Measurements from ENCODE around the gene INSIG2.

INSIG2 gene

GRCh38 chr2:118058951-118059350, 29.3 kb upstream of the INSIG2 start:
- H3K4me3 ChIP-seq (ENCODE audit: insufficient read depth, low read depth, low read length): no peak overlapping the region
- H3K9me3 ChIP-seq (ENCODE audit: control insufficient read depth, low read length): no peaks in the 10 kb centered on the region
- H3K4me1 ChIP-seq (ENCODE audit: control insufficient read depth, insufficient read depth, low read length): no peaks in the 10 kb centered on the region
- no peaks in the 10 kb centered on the region for H3K36me3 ChIP-seq (ENCODE audit: control insufficient read depth, insufficient read depth, low read length)
- 90 to 94% methylated on average over 3 of the region's 3 CpGs for WGBS, 2 experiments
- H3K27me3 ChIP-seq (ENCODE audit: control insufficient read depth, insufficient read depth, low read length, poor library complexity, severe bottlenecking): no peaks in the 10 kb centered on the region
- H3K27ac ChIP-seq (ENCODE audit: insufficient read depth, low read depth, low read length, poor library complexity, severe bottlenecking): no peak overlapping the region

GRCh38 chr2:118059919-118060478, 28.3 kb upstream of the INSIG2 start:
- Histone ChIP-seq H3K36me3 (ENCODE audit: control insufficient read depth, insufficient read depth, low read length) (no peaks in the 10 kb centered on the region), H3K27me3 (ENCODE audit: control insufficient read depth, insufficient read depth, low read length, poor library complexity, severe bottlenecking) (no peaks in the 10 kb centered on the region), H3K27ac (ENCODE audit: insufficient read depth, low read depth, low read length, poor library complexity, severe bottlenecking) (no peak overlapping the region), H3K9me3 (ENCODE audit: control insufficient read depth, low read length) (no peaks in the 10 kb centered on the region), H3K4me3 (ENCODE audit: insufficient read depth, low read depth, low read length) (no peak overlapping the region), H3K4me1 (ENCODE audit: control insufficient read depth, insufficient read depth, low read length) (no peaks in the 10 kb centered on the region)
- WGBS, 2 experiments: 89 to 91% methylated on average over 4 of the region's 4 CpGs

- Histone ChIP-seq H3K4me1 (ENCODE audit: control insufficient read depth, insufficient read depth, low read length) (no peaks in the 10 kb centered on the region), H3K27me3 (ENCODE audit: control insufficient read depth, insufficient read depth, low read length, poor library complexity, severe bottlenecking) (no peaks in the 10 kb centered on the region), H3K36me3 (ENCODE audit: control insufficient read depth, insufficient read depth, low read length) (no peaks in the 10 kb centered on the region), H3K27ac (ENCODE audit: insufficient read depth, low read depth, low read length, poor library complexity, severe bottlenecking) (no peak overlapping the region), H3K4me3 (ENCODE audit: insufficient read depth, low read depth, low read length) (no peak overlapping the region), H3K9me3 (ENCODE audit: control insufficient read depth, low read length) (no peaks in the 10 kb centered on the region)
- 87 to 89% methylated on average over 4 of the region's 4 CpGs for WGBS, 2 experiments
These were observed 26.9 kb upstream of the INSIG2 start for GRCh38 chr2:118061135-118061955.

GRCh38 chr2:118062048-118062447, 26.2 kb upstream of the INSIG2 start:
- Histone ChIP-seq H3K4me1 (ENCODE audit: control insufficient read depth, insufficient read depth, low read length) (no peaks in the 10 kb centered on the region), H3K36me3 (ENCODE audit: control insufficient read depth, insufficient read depth, low read length) (no peaks in the 10 kb centered on the region), H3K27me3 (ENCODE audit: control insufficient read depth, insufficient read depth, low read length, poor library complexity, severe bottlenecking) (no peaks in the 10 kb centered on the region), H3K4me3 (ENCODE audit: insufficient read depth, low read depth, low read length) (no peak overlapping the region), H3K9me3 (ENCODE audit: control insufficient read depth, low read length) (no peaks in the 10 kb centered on the region), H3K27ac (ENCODE audit: insufficient read depth, low read depth, low read length, poor library complexity, severe bottlenecking) (no peak overlapping the region)

- 63 to 64% methylated on average over 2 of the region's 2 CpGs for WGBS, 2 experiments
- Histone ChIP-seq H3K27me3 (ENCODE audit: control insufficient read depth, insufficient read depth, low read length, poor library complexity, severe bottlenecking) (no peaks in the 10 kb centered on the region), H3K9me3 (ENCODE audit: control insufficient read depth, low read length) (no peaks in the 10 kb centered on the region), H3K36me3 (ENCODE audit: control insufficient read depth, insufficient read depth, low read length) (no peaks in the 10 kb centered on the region), H3K4me3 (ENCODE audit: insufficient read depth, low read depth, low read length) (no peak overlapping the region), H3K27ac (ENCODE audit: insufficient read depth, low read depth, low read length, poor library complexity, severe bottlenecking) (no peak overlapping the region), H3K4me1 (ENCODE audit: control insufficient read depth, insufficient read depth, low read length) (no peaks in the 10 kb centered on the region)
These were observed 25.6 kb upstream of the INSIG2 start for GRCh38 chr2:118062669-118063068.

GRCh38 chr2:118065015-118065706, 23.1 kb upstream of the INSIG2 start:
- H3K27me3 ChIP-seq (ENCODE audit: control insufficient read depth, insufficient read depth, low read length, poor library complexity, severe bottlenecking): no peaks in the 10 kb centered on the region
- no peak overlapping the region for H3K4me3 ChIP-seq (ENCODE audit: insufficient read depth, low read depth, low read length)
- 86 to 93% methylated on average over 5 of the region's 5 CpGs for WGBS, 2 experiments

GRCh38 chr2:118065921-118066511, 22.3 kb upstream of the INSIG2 start:
- H3K4me1 ChIP-seq (ENCODE audit: control insufficient read depth, insufficient read depth, low read length): no peaks in the 10 kb centered on the region
- H3K36me3 ChIP-seq (ENCODE audit: control insufficient read depth, insufficient read depth, low read length): no peaks in the 10 kb centered on the region
- no peak overlapping the region for H3K27ac ChIP-seq (ENCODE audit: insufficient read depth, low read depth, low read length, poor library complexity, severe bottlenecking)
- WGBS, 2 experiments: 90 to 93% methylated on average over 6 to 7 of the region's 8 CpGs
- no peaks in the 10 kb centered on the region for H3K27me3 ChIP-seq (ENCODE audit: control insufficient read depth, insufficient read depth, low read length, poor library complexity, severe bottlenecking)
- no peaks in the 10 kb centered on the region for H3K9me3 ChIP-seq (ENCODE audit: control insufficient read depth, low read length)
- no peak overlapping the region for H3K4me3 ChIP-seq (ENCODE audit: insufficient read depth, low read depth, low read length)

More at GRCh38 chr2:118065015-118065706, 23.1 kb upstream of the INSIG2 start:
- H3K36me3 ChIP-seq (ENCODE audit: control insufficient read depth, insufficient read depth, low read length): no peaks in the 10 kb centered on the region
- H3K4me1 ChIP-seq (ENCODE audit: control insufficient read depth, insufficient read depth, low read length): no peaks in the 10 kb centered on the region
- no peak overlapping the region for H3K27ac ChIP-seq (ENCODE audit: insufficient read depth, low read depth, low read length, poor library complexity, severe bottlenecking)
- H3K9me3 ChIP-seq (ENCODE audit: control insufficient read depth, low read length): no peaks in the 10 kb centered on the region

GRCh38 chr2:118077636-118078247, 10.5 kb upstream of the INSIG2 start:
- H3K36me3 ChIP-seq (ENCODE audit: control insufficient read depth, insufficient read depth, low read length): no peaks in the 10 kb centered on the region
- 89 to 95% methylated on average over 9 of the region's 9 CpGs for WGBS, 2 experiments
- no peaks in the 10 kb centered on the region for H3K27me3 ChIP-seq (ENCODE audit: control insufficient read depth, insufficient read depth, low read length, poor library complexity, severe bottlenecking)
- no peaks in the 10 kb centered on the region for H3K4me1 ChIP-seq (ENCODE audit: control insufficient read depth, insufficient read depth, low read length)
- no peaks in the 10 kb centered on the region for H3K9me3 ChIP-seq (ENCODE audit: control insufficient read depth, low read length)
- no peak overlapping the region for H3K4me3 ChIP-seq (ENCODE audit: insufficient read depth, low read depth, low read length)
- H3K27ac ChIP-seq (ENCODE audit: insufficient read depth, low read depth, low read length, poor library complexity, severe bottlenecking): no peak overlapping the region

GRCh38 chr2:118078734-118079133, 9.5 kb upstream of the INSIG2 start:
- Histone ChIP-seq H3K4me3 (ENCODE audit: insufficient read depth, low read depth, low read length) (no peak overlapping the region), H3K9me3 (ENCODE audit: control insufficient read depth, low read length) (no peaks in the 10 kb centered on the region), H3K36me3 (ENCODE audit: control insufficient read depth, insufficient read depth, low read length) (no peaks in the 10 kb centered on the region), H3K27ac (ENCODE audit: insufficient read depth, low read depth, low read length, poor library complexity, severe bottlenecking) (no peak overlapping the region), H3K27me3 (ENCODE audit: control insufficient read depth, insufficient read depth, low read length, poor library complexity, severe bottlenecking) (no peaks in the 10 kb centered on the region), H3K4me1 (ENCODE audit: control insufficient read depth, insufficient read depth, low read length) (no peaks in the 10 kb centered on the region)
- WGBS, 2 experiments: 78 to 81% methylated on average over 3 of the region's 3 CpGs

Measured in ectodermal cell (in vitro differentiated cells).